ENCODE data around the gene UBE2L6.

The UBE2L6 gene

DNA sequence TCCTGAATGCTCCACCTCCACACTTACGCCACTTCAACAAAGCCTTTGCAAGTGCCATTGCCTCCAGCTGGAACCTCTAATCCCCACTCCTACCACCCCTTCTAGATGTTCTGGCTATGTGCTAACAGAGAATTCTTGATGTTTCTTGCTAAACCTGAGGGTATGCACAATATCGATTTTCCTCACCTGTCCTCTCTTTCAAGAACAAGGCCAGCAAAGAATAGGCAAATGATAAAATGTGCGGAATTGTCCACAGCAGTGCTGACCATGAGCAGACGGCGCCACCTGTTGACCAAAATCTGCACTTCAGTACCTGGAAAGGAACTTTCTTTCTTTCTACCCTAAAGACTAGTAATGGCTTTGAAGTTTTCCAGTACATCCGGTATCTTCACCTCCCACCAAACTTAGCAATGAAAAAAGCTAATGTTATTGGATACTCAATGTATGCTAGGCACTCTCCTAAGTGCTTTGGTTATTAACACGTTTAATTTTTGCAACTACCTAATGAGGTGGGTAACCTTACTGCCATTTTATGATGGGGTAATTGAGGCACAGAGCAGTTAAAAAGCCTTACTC, 40.3 kb downstream of the UBE2L6 start:
- no peak for TF ChIP-seq POLR2A (IDR thresholded peaks at IDR 0.05; ENCODE audit: extremely low read depth, insufficient read length)
- TF ChIP-seq, protein P1, sequence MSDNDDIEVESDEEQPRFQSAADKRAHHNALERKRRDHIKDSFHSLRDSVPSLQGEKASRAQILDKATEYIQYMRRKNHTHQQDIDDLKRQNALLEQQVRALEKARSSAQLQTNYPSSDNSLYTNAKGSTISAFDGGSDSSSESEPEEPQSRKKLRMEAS (IDR thresholded peaks at IDR 0.05; ENCODE audit: low read depth, low read length) = peak; percentile 54; the same call in 1 of the 2 replicates
- TF ChIP-seq MYC (IDR thresholded peaks at IDR 0.05; ENCODE audit: low read depth, low read length) = 0 out of 2 replicates have a peak, but pooled peaks have one; percentile 40
- TF ChIP-seq, protein P2, sequence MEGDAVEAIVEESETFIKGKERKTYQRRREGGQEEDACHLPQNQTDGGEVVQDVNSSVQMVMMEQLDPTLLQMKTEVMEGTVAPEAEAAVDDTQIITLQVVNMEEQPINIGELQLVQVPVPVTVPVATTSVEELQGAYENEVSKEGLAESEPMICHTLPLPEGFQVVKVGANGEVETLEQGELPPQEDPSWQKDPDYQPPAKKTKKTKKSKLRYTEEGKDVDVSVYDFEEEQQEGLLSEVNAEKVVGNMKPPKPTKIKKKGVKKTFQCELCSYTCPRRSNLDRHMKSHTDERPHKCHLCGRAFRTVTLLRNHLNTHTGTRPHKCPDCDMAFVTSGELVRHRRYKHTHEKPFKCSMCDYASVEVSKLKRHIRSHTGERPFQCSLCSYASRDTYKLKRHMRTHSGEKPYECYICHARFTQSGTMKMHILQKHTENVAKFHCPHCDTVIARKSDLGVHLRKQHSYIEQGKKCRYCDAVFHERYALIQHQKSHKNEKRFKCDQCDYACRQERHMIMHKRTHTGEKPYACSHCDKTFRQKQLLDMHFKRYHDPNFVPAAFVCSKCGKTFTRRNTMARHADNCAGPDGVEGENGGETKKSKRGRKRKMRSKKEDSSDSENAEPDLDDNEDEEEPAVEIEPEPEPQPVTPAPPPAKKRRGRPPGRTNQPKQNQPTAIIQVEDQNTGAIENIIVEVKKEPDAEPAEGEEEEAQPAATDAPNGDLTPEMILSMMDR (IDR thresholded peaks at IDR 0.05; ENCODE audit: low read depth, low read length) = peak; percentile 83
- DNase-seq (ENCODE audit: low read depth) = peak; percentile 77

DNA sequence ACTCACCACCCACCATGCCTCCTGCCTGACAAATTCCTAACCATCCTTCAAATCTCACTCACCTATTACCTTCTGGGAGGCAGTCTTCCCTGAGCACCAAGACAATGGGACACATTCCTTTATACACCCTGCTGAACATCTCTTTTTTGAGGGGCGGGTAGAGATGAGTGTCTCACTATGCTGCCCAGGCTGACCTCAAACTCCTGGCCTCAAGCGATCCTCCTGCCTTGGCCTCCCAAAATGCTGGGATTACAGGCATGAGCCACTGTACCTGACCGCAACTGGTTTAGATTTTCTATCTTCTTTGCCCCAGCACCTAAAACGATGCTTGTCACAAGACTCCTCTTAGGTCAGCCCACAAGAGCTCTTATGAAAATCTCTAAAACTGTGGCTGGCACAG, 44.1 kb downstream of the UBE2L6 start:
- no peak for DNase-seq (ENCODE audit: low read depth)
- TF ChIP-seq, protein P2 (IDR thresholded peaks at IDR 0.05; ENCODE audit: low read depth, low read length) = no peak
- no peak for TF ChIP-seq MYC (IDR thresholded peaks at IDR 0.05; ENCODE audit: low read depth, low read length)
- TF ChIP-seq, protein P1 (IDR thresholded peaks at IDR 0.05; ENCODE audit: low read depth, low read length) = no peak
- no peak for TF ChIP-seq POLR2A (IDR thresholded peaks at IDR 0.05; ENCODE audit: extremely low read depth, insufficient read length)
- no peak overlapping the region for H3K4me3 ChIP-seq (ENCODE audit: low read depth, low read length)

More for the DNA sequence above, 40.3 kb downstream of the UBE2L6 start:
- no peak overlapping the region for H3K4me3 ChIP-seq (ENCODE audit: low read depth, low read length)

DNA sequence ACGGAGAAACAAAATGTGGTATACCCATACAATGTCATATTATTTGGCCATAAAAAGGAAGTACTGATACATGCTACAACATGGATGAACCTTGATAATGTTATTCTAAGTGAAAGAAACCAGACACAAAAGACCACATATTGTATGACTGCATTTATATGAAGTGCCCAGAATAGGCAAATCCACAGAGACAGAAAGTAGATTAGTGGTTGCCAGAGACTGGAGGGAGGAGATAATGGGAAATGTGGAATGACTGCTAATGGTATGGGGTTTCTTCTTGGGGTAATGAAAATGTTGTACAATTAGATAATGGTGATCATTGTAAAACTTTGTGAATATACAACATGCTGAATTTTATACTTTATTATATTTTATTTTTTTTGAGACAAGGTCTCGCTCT, 46.4 kb downstream of the UBE2L6 start:
- no peak for DNase-seq (ENCODE audit: low read depth)
- TF ChIP-seq MYC (IDR thresholded peaks at IDR 0.05; ENCODE audit: low read depth, low read length) (no peak), POLR2A (IDR thresholded peaks at IDR 0.05; ENCODE audit: extremely low read depth, insufficient read length) (no peak)
- TF ChIP-seq, protein P2 (IDR thresholded peaks at IDR 0.05; ENCODE audit: low read depth, low read length) = no peak
- TF ChIP-seq, protein P1 (IDR thresholded peaks at IDR 0.05; ENCODE audit: low read depth, low read length) = no peak
- no peak overlapping the region for H3K4me3 ChIP-seq (ENCODE audit: low read depth, low read length)

DNA sequence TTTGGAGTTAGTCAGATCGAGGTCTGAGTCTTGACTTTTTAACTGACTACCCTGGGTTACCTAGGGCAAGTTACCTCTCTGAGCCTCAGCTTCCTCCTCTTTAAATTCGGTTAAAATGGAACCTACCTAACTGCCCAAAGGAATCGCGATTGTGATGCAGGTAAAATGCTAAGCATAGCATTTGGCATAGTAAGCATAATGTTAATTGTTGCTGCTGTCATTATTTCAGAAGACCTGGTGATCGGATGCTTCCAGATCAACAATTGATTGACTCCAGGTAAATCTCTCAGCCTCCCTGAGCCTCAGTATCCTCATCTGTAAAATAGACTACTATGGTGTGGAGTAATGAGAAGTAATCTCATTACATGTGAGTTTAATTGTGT, 51.4 kb downstream of the UBE2L6 start:
- H3K4me3 ChIP-seq (ENCODE audit: low read depth, low read length) = peak overlapping the region; percentile 91
- TF ChIP-seq MYC (IDR thresholded peaks at IDR 0.05; ENCODE audit: low read depth, low read length) (no peak; the same call in 1 of the 2 replicates), POLR2A (IDR thresholded peaks at IDR 0.05; ENCODE audit: extremely low read depth, insufficient read length) (no peak)
- TF ChIP-seq, protein P1 (IDR thresholded peaks at IDR 0.05; ENCODE audit: low read depth, low read length) = no peak
- TF ChIP-seq, protein P2 (IDR thresholded peaks at IDR 0.05; ENCODE audit: low read depth, low read length) = no peak
- DNase-seq (ENCODE audit: low read depth) = no peak

DNA sequence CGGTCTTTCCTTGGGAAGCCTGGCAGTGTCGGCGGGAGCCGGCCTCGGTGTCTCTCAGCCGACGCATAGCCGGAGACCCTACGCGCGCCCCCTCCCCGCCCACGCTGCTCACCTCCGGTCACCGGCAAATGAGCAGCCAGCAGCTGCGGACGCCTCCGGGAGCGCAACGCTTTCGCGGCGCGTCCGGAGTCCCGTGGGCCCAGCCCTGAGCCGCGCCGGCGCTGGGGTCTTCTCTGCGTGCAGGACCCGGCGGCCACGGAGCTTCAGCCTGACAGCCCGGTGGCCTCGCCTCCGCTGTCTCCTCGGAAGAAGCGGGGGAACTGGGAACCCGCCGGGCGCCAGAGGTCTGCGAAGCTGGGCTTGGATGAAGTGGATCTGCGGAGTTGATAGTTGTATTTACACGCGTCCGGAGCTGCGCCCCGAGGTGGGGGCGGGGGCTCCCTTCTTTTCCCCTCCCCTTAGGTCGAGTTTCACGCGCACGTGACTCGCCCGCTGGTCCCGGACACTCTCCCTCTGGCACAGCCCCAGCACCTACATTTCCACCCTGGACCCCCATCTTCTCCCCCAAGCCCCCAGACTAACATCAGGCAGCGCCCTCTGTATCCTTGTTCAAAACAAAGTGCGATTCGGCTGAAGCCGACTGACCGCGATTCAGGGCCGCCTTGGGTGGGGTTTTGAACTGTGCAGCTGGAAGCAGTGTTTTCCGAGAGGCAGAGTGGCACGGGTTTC, 52.0 kb downstream of the UBE2L6 start, which contains the start of gene SLC43A1:
SLC43A1 (minus strand) TSS at position 371 of the 729 bp plus-strand sequence. CDS start 1,591 bp downstream, outside the sequence.
- TF ChIP-seq POLR2A (IDR thresholded peaks at IDR 0.05; ENCODE audit: extremely low read depth, insufficient read length) (peak; percentile 32), MYC (IDR thresholded peaks at IDR 0.05; ENCODE audit: low read depth, low read length) (peak; percentile 80)
- TF ChIP-seq, protein P2 (IDR thresholded peaks at IDR 0.05; ENCODE audit: low read depth, low read length) = no peak
- TF ChIP-seq, protein P1 (IDR thresholded peaks at IDR 0.05; ENCODE audit: low read depth, low read length) = peak; percentile 97
- peak; percentile 76 for DNase-seq (ENCODE audit: low read depth)
- H3K4me3 ChIP-seq (ENCODE audit: low read depth, low read length) = peak within 1 kb of the TSS; percentile 91
